NCI-H526 (cell line): Measurements from ENCODE around the gene DCHS2.
A peak's percentile ranks its signal among the peaks of the same experiment; 100 is the strongest.

ENCODE experiments used
- DNase-seq, 2 experiments: peaks; one replicate each; lab custom pipeline; 2025; lab: John Stamatoyannopoulos, UW

DCHS2 gene

DNA sequence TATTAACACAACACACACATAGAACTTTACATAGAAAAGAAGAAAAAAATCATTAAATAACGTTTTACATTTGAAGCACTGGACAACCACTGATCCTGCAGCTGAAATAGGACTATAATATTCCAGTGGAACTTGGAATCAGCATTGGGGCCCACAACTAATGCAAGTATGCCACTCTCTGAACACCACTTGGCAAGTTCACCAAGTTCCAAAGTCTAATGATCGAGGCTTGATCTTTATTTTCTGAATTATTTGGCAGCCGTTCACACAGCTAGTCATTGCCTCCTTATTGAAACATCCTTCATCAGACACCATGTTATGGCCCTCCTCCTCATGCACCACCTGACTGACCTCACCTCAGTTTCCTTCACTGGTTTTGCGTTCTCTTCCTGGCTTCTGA lies 107.6 kb downstream of the DCHS2 start:
- DNase-seq: no peak

- DNase-seq: no peak
Measured at GRCh38 chr4:154376486-154376885, 115.1 kb downstream of the DCHS2 start.

DNA sequence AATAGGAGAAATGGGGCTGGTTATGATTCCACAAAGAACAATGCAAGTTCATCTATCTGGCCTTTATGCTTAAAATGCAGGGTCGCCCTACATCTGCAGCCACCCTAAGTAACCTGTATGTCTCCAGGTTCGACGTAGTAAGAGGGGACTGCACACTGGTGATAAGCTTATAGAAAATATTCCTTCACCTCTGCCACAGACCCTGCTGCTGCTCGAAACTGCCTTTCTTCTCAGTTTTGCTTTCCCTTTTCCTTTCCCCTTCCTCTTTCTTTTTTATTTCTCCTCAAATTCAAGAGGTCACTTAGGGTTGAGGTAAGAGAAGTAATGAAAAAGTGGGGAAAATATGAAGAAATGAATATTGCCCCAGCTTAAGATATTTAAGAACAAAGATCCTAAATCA lies 123.5 kb downstream of the DCHS2 start:
- no peak for DNase-seq

DNA sequence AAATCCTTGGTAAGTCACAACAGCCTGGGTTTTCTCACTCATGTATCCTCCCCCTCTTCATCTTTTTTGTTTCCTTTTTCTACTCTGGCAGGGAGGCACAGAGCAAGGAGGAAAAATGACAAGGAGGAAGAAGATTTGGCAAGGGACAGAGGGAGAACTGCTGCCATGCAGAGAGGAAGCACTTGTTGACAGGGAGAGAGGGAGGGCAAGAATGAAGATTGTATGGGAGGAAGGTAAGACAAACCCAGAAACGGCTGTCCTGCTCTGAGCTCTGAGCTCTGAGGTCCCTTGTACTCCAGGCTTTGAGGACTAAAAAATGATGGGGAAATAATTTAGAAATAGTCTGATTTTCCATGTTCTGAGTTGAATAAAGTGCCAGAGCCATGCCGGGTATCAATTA lies 123.9 kb downstream of the DCHS2 start:
- DNase-seq: no peak

GRCh38 chr4:154366956-154367355 lies 124.6 kb downstream of the DCHS2 start:
- peak; percentile 32 to 57 for DNase-seq

DNA sequence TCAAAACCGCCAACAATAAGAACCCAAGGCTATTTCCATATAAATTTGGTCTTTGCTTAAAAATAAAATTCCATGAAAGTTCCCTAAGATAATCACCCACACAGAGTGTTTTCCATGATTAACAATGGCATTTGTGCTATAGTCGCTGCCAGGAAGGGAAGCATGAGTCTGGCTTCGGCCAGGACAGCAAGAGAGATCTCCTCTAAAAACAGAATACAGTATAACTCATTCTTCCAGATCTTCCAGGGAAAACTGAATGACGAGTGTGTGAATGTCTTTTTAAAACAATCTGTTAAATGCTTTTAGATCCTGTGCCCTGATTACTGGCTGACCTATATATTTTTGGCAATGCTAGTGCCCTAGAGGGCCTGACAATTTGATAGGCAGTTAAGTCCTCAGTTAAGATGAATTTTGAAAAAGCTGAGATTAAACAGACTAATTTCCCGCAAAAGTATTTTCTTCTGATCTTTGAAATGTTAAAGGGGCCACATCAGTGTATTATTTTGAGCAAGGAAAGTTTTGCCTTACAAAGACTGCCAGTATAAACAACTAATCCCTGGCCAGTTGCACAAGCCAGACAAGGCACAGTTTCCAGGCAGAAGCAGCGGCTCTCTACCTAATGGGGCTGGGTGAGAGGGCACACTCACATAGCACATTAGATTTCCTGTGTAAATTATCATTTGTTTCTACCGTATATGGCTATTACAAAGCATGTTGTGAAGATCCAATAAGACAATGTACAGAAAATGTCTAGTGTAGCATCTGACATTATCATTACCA lies 127.3 kb downstream of the DCHS2 start:
- peak; percentile 28 to 60 for DNase-seq

GRCh38 chr4:154361450-154361849 lies 130.1 kb downstream of the DCHS2 start:
- no peak for DNase-seq

GRCh38 chr4:154360491-154360890 lies 131.1 kb downstream of the DCHS2 start:
- no peak for DNase-seq

- no peak for DNase-seq
Measured at GRCh38 chr4:154354883-154355282, 136.7 kb downstream of the DCHS2 start.

DNA sequence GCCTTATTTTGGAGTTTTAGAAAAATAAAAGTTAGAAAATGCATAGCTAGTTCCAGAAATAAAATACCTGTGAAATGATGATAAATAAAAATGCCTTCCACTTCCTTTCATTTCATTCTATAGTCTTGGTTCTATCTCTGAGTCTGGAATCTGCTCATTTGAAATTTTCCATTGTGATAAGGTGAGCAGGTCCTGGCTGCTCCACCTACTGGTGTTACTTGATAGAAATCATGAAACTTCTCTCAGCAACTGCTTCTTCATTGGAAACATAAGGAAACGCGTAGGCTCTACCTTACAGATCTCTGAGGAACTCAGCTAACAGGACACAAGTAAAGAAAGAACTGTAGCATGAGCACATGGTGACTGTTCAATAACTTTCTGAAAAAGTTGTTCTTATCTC lies 141.8 kb downstream of the DCHS2 start:
- peak; percentile 20 to 59 for DNase-seq

DNA sequence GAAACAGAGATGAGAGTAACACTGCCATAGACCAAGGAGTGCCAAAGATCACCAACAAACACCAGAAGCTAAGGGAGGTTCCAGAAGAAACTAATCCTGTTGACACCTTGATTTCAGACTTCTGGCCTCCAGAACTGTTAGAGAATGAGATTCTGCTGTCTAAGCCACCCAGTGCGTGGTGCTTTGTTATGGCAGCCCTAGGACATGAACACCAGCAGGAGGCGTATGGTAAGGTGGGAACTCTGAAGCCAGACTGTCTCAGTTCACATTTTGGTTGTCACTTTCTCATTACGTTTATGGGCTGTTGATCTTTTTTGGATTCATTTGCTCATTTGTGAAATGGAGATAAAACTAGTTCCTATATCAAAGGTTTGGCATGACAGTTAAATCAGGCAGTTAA lies 142.9 kb downstream of the DCHS2 start:
- peak in 1 of 2 experiments; percentile 5 for DNase-seq

GRCh38 chr4:154345359-154345758 lies 146.2 kb downstream of the DCHS2 start:
- no peak for DNase-seq

- DNase-seq: peak in 1 of 2 experiments; percentile 63
Measured at GRCh38 chr4:154344686-154345085, 146.9 kb downstream of the DCHS2 start.

DNA sequence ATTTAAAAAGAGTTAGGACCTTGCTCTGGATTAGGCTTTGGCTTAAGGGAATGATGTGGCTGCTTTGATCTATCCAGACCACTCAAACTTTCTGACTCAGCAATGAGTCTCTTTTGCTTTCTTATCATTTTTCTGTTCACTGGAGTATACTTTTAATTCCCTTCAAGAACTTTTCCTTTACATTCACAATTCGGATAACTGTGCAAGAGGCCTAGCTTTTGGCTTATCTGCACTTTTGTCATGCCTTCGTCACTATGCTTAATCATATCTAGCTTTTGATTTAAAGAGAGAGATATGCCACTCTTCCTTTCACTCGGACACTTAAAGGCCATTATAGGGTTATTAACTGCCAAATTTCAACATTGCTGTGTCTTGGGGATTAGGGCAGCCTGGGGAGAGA lies 147.9 kb downstream of the DCHS2 start:
- DNase-seq: no peak

GRCh38 chr4:154341448-154341847 lies 150.2 kb downstream of the DCHS2 start:
- no peak for DNase-seq

GRCh38 chr4:154335588-154335987 lies 156.0 kb downstream of the DCHS2 start:
- no peak for DNase-seq

GRCh38 chr4:154332681-154333421 lies 158.7 kb downstream of the DCHS2 start:
- DNase-seq: peak in 1 of 2 experiments; percentile 61

- DNase-seq: no peak
Measured at GRCh38 chr4:154329939-154330338, 161.7 kb downstream of the DCHS2 start.

DNA sequence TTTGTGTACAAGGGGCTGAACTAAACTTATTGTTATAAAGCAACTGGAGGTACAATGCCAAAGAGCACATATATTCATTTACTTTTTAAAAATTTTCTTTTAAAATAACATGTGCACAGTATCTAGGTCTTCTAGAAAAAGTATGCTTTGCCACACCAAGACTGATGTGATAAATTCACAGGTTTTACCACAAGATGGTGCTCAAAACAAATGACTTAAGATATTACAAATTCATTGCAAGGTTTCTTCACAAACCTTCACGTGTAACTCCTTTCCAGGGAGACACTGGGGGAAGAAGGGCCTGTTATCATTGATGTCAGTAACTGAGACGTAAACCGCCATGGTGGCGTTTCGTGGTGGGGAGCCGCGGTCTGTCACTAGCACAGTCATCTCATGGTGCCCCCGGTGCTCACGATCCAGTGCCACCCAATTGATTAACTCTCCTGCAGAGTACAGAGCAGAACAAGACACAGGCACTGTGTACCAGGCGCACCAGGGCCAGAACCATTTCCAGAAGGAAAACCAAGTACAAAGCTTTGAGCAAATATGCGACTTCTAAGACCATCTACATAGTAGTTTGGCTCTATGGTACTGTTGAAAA lies 162.2 kb downstream of the DCHS2 start:
- DNase-seq: peak; percentile 66 to 67

DNA sequence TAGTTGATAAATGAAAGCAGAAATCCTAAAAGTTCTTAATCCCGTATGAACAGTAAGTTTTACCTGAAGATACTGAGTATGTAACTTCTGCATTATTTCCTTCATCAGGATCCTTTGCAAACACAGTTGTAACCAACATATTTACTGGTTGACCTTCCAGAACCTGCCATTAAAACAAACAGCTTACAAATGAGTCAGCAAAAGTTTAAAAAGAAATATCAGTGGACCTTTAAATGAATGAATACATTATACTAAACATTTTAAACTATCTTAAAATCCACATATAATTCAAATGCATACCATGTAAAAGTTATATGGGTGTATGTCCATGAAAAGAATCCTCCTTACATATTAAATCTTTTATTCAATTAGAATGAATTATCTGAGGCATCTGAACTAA lies 163.6 kb downstream of the DCHS2 start:
- no peak for DNase-seq

DNA sequence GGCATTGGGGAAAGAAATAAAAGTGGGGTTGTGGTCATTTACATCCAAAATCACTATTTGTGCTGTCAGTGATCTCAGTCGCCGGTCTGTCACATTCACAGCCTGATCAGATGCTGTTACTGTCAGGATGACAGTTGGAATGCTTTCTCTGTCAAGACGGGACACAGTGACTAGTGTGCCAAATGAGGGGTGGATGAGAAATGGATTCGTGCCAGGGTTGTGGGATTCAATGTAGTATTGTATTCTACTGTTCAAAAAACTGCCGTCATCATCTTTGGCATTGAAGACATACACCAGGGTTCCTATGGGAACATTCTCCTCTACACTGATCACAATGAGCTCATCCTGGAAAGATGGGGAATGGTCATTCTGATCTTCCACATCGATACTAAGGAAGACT lies 171.1 kb downstream of the DCHS2 start:
- no peak for DNase-seq

GRCh38 chr4:154319736-154320135 lies 171.9 kb downstream of the DCHS2 start:
- no peak for DNase-seq
